ENCODE measurements around the gene IVD. TPM values are rescaled to one million over a fixed set of nuclear protein-coding genes. Genes with fewer than 3 reads are reported as not detected.

IVD gene
- total and polyA plus RNA-seq, 2 of the 8 experiments (the other 6 are each of a cell fraction or from before 2014, with no cell fraction given) = 55.2 to 78.8 TPM

DNA sequence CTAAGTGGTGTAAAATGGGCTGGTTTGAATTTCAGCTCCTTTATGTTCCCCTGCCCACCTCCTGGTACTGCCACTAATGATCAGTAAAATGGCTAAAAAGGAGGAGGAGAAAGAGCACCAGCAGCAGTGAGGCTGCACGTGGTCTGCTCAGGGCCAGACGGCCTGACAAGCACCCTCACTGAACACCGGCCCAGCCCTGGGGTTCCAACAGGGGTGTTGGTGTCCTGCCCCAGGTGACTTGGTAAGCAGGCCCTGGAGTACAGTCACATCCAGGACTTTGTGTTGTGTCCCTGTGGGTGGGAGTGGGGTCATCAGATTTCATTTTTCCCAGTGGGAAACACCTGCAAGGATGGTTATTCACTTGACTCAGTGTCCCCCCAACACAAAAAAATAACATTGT is 40.5 kb downstream of the IVD start:
- FAIRE-seq (no peak), DNase-seq (ENCODE audit: low read depth in 1 of 2, low spot score in 2 of 2) (no peak)
- Histone ChIP-seq H3K4me2 (ENCODE audit: insufficient read depth in 1 of 2, low read depth in 2 of 2, low read length in 2 of 2) (peak overlapping the region; percentile 36 to 61; a peak in 2 of 4 replicates), H3K79me1 (ENCODE audit: low read depth, low read length) (peaks cover 20% of the 10 kb centered on the region), H3K4me3 (ENCODE audit: extremely low read depth in 1 of 4, insufficient read depth in 2 of 4, low read depth in 3 of 4, low read length in 4 of 4) (no peak overlapping the region; a peak in 1 of 8 replicates), H3K9ac (replicated peaks in 1 of 4; ENCODE audit: extremely low read depth in 1 of 4, low read depth in 3 of 4, low read length in 3 of 4) (no peak overlapping the region), H4K91ac (replicated peaks; ENCODE audit: insufficient read length, low read length) (no peak overlapping the region), H2AFZ (ENCODE audit: low read length) (no peak overlapping the region), H2BK120ac (replicated peaks; ENCODE audit: low read depth, low read length) (no peak overlapping the region), H3K27me3 (replicated peaks in 1 of 4; ENCODE audit: control insufficient read depth in 3 of 4, extremely low read depth in 1 of 4, insufficient read depth in 3 of 4, low read length in 3 of 4) (no peaks in the 10 kb centered on the region), H3K23me2 (ENCODE audit: low read depth, low read length) (no peaks in the 10 kb centered on the region; the same call in 1 of the 2 replicates), H3K4ac (replicated peaks; ENCODE audit: insufficient read length, low read depth, low read length) (no peak overlapping the region), H3K23ac (ENCODE audit: insufficient read length) (no peak overlapping the region), H4K5ac (ENCODE audit: insufficient read length, low read depth, low read length) (no peak overlapping the region), H2AK5ac (ENCODE audit: low read depth, low read length) (no peak overlapping the region), H3K14ac (ENCODE audit: insufficient read length) (no peak overlapping the region), H2BK15ac (ENCODE audit: low read length) (no peak overlapping the region; the same call in 1 of the 2 replicates), H3K36me3 (ENCODE audit: control insufficient read depth in 2 of 4, insufficient read depth in 4 of 4, low read length in 3 of 4) (peaks cover 0 to 3% (median 1%) of the 10 kb centered on the region in 4 experiments; a peak in 1 of 8 replicates), H3K18ac (ENCODE audit: extremely low read depth, low read length) (no peak overlapping the region; the same call in 1 of the 2 replicates), H3K27ac (ENCODE audit: low read depth, low read length) (no peak overlapping the region), H4K20me1 (replicated peaks in 1 of 2; ENCODE audit: control insufficient read depth in 1 of 2, insufficient read depth in 2 of 2, low read length in 2 of 2) (peaks cover 45 to 48% of the 10 kb centered on the region in 2 experiments), H2BK20ac (ENCODE audit: low read length) (no peak overlapping the region), H3K4me1 (replicated peaks in 1 of 4; ENCODE audit: control insufficient read depth in 3 of 4, insufficient read depth in 4 of 4, low read length in 3 of 4) (peaks cover 17 to 33% (median 22%) of the 10 kb centered on the region in 4 experiments; a peak in 6 of 7 replicates), H3K56ac (replicated peaks; ENCODE audit: insufficient read length, low read depth, low read length) (no peak overlapping the region), H4K8ac (ENCODE audit: extremely low read depth, insufficient read depth, low read length) (no peak overlapping the region), H2BK5ac (ENCODE audit: low read depth, low read length) (peak overlapping the region; percentile 27), H3K9me3 (ENCODE audit: insufficient read depth in 2 of 2, low read depth in 1 of 2, low read length in 1 of 2) (no peaks in the 10 kb centered on the region), H3K79me2 (ENCODE audit: control insufficient read depth in 1 of 2, insufficient read depth in 2 of 2, low read length in 2 of 2) (peaks cover 35 to 92% of the 10 kb centered on the region in 2 experiments), H2BK12ac (ENCODE audit: low read depth, low read length) (no peak overlapping the region)
- ChIA-PET CTCF (ENCODE audit: partially characterized antibody) (interaction anchor here (1.0 to 1.3 kb wide), 4 partner anchors 8 to 61 kb away, joined by 3 to 5 read pairs (median 4); no protein-coding TSS in a partner anchor), POLR2A (ENCODE audit: partially characterized antibody) (interaction anchor here (0.6 to 1.9 kb wide), 2 partner anchors 11 to 62 kb away, joined by 3 to 7 read pairs; no protein-coding TSS in a partner anchor)
- WGBS, 2 experiments (ENCODE audit: extremely low coverage in 1 of 2, insufficient coverage in 1 of 2, insufficient read length in 1 of 2, insufficient replicate concordance in 2 of 2, low coverage in 1 of 2, low lambda C conversion rate in 2 of 2, missing lambda C conversion rate in 1 of 2) = 70% methylated on average over 3 of the region's 3 CpGs; no CpG with 5 or more reads in 1 of the 2 experiments
- TF ChIP-seq, protein P1, sequence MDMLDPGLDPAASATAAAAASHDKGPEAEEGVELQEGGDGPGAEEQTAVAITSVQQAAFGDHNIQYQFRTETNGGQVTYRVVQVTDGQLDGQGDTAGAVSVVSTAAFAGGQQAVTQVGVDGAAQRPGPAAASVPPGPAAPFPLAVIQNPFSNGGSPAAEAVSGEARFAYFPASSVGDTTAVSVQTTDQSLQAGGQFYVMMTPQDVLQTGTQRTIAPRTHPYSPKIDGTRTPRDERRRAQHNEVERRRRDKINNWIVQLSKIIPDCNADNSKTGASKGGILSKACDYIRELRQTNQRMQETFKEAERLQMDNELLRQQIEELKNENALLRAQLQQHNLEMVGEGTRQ (IDR thresholded peaks at IDR 0.05; ENCODE audit: low read length) = no peak
- TF ChIP-seq HDAC6 (IDR thresholded peaks at IDR 0.05; ENCODE audit: low read depth, low read length) = no peak
- TF ChIP-seq EGR1 (IDR thresholded peaks at IDR 0.05; ENCODE audit: borderline replicate concordance, low read depth, low read length) = no peak
- TF ChIP-seq TCF12 (IDR thresholded peaks at IDR 0.05; ENCODE audit: low read depth, low read length) = no peak
- no peak for TF ChIP-seq POLR2AphosphoS5 (IDR thresholded peaks at IDR 0.05; ENCODE audit: low read depth, low read length)
- TF ChIP-seq, protein P2, sequence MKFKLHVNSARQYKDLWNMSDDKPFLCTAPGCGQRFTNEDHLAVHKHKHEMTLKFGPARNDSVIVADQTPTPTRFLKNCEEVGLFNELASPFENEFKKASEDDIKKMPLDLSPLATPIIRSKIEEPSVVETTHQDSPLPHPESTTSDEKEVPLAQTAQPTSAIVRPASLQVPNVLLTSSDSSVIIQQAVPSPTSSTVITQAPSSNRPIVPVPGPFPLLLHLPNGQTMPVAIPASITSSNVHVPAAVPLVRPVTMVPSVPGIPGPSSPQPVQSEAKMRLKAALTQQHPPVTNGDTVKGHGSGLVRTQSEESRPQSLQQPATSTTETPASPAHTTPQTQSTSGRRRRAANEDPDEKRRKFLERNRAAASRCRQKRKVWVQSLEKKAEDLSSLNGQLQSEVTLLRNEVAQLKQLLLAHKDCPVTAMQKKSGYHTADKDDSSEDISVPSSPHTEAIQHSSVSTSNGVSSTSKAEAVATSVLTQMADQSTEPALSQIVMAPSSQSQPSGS (IDR thresholded peaks at IDR 0.05; ENCODE audit: low read length) = no peak
- TF ChIP-seq SIN3A (conservative IDR thresholded peaks at IDR 0.05 in 1 of 2, IDR thresholded peaks at IDR 0.05 in 1 of 2; ENCODE audit: low read depth in 1 of 2, low read length in 2 of 2) = no peak
- TF ChIP-seq SRF (IDR thresholded peaks at IDR 0.05; ENCODE audit: low read depth, low read length) = no peak
- TF ChIP-seq RAD21 (IDR thresholded peaks at IDR 0.05 in 1 of 2, conservative IDR thresholded peaks at IDR 0.05 in 1 of 2; ENCODE audit: low read depth in 2 of 2, low read length in 2 of 2) = no peak
- no peak for TF ChIP-seq RXRA (IDR thresholded peaks at IDR 0.05; ENCODE audit: insufficient read depth, low read depth, low read length)
